IMR-90 (cell line): ENCODE data around the gene CACNA2D3.

Experiments used
- BHLHE40 ChIP-seq: fragments of 150-350 bp; IDR thresholded peaks from 2 replicates; pipeline ENCODE4 v1.6.1; 2016; ENCODE audit warnings: mild to moderate bottlenecking, low read depth, low read length
- CEBPB ChIP-seq: IDR thresholded peaks from 2 replicates; pipeline ENCODE4 v1.6.1; 2012; ENCODE audit warnings: low read depth, low read length, improper control_type of control experiment
- CTCF ChIP-seq: conservative IDR thresholded peaks from 2 replicates; pipeline ENCODE4 v1.5.1; 2012; ENCODE audit warnings: mild to moderate bottlenecking, low read depth, low read length, improper control_type of control experiment
- MAFK ChIP-seq: IDR thresholded peaks from 2 replicates; pipeline ENCODE4 v1.6.1; 2012; ENCODE audit warnings: low read depth, low read length, improper control_type of control experiment
- MXI1 ChIP-seq: IDR thresholded peaks from 2 replicates; pipeline ENCODE4 v1.6.1; 2012; ENCODE audit warnings: low read depth, mild to moderate bottlenecking, low read length, moderate library complexity, borderline replicate concordance
- POLR2A ChIP-seq: IDR thresholded peaks from 2 replicates; pipeline ENCODE4 v1.6.1; 2012; ENCODE audit warnings: mild to moderate bottlenecking, low read depth, low read length
- RAD21 ChIP-seq: IDR thresholded peaks from 2 replicates; pipeline ENCODE4 v1.6.1; 2012; ENCODE audit warnings: low read length, improper control_type of control experiment
- RCOR1 ChIP-seq: IDR thresholded peaks from 2 replicates; pipeline ENCODE4 v1.6.1; 2012; ENCODE audit warnings: mild to moderate bottlenecking, low read length, improper control_type of control experiment; ENCODE audit not compliant: insufficient replicate concordance
- RFX5 ChIP-seq: IDR thresholded peaks from 2 replicates; pipeline ENCODE4 v1.8.0; 2012; ENCODE audit warnings: low read depth, mild to moderate bottlenecking, low read length, moderate library complexity
- USF2 ChIP-seq: fragments of 150-350 bp; IDR thresholded peaks from 2 replicates; pipeline ENCODE4 v1.6.1; 2017; ENCODE audit warnings: mild to moderate bottlenecking, antibody characterized with exemption, low read length, low read depth

GRCh38 chr3:54134713-54135112, 12.4 kb downstream of the CACNA2D3 start:
- TF ChIP-seq CEBPB (no peak), POLR2A (no peak), CTCF (no peak), MXI1 (no peak), RCOR1 (no peak), MAFK (no peak), RFX5 (no peak), BHLHE40 (no peak), USF2 (no peak), RAD21 (no peak)
